Effector CD4-positive, alpha-beta T cell (primary cell): ENCODE results near the gene TLE3.
"Not testable (repeated sequence)": the region's sequence is repeated elsewhere in the genome, so short reads cannot be mapped to it uniquely, and the experiment has no call there.

Experiments
- DNase-seq: peaks from one replicate; pipeline ENCODE4 v3.0.0-alpha.2; 2020

The TLE3 gene

DNA sequence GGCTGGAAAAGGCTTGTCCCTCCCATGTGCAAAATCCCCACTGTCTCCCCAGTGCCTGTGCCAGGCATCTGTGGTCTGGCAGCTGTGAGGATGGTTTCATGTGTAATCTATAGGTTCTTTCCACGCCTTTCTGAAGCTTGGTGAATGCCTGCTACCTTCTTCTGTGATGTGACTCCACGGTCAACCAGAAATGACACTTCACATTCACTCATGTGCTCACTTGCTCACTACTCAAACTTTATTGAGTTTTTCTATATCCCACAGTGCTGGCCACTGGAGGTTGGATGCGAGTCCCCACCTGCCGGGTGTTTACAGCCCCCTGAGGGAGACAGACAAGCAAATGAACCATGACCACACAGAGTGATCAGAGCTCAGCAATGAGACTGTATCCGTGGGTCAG lies 27.9 kb upstream of the TLE3 start:
- no peak for DNase-seq

- DNase-seq, result no peak
Measured at GRCh38 chr15:70121624-70122302, 24.0 kb upstream of the TLE3 start.

- DNase-seq, result no peak
Measured at GRCh38 chr15:70120958-70121623, 23.4 kb upstream of the TLE3 start.

- DNase-seq, result no peak
Measured at GRCh38 chr15:70119911-70120508, 22.3 kb upstream of the TLE3 start.

GRCh38 chr15:70118599-70118998 lies 20.9 kb upstream of the TLE3 start:
- DNase-seq, result no peak

DNA sequence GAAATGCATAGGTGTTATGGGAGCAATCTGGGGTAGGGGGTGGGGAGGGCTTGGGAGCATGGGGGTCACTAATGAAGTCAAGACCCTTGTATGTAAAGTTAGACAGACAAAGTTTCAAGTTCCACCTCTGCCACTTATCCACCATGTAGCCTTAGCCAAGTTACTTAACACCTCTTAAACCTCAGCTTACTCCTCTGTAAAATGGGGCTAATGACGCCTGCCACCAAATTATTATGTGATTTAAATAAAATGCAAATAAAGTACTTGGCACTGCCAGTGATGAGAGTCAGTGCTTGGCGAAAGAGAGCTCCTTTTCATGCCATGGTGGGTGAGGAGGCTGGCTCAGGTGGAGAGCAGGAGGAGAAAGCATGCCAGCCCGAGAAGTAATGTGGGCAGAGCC lies 18.6 kb upstream of the TLE3 start:
- no peak for DNase-seq

GRCh38 chr15:70114221-70114620 lies 16.5 kb upstream of the TLE3 start:
- no peak for DNase-seq

DNA sequence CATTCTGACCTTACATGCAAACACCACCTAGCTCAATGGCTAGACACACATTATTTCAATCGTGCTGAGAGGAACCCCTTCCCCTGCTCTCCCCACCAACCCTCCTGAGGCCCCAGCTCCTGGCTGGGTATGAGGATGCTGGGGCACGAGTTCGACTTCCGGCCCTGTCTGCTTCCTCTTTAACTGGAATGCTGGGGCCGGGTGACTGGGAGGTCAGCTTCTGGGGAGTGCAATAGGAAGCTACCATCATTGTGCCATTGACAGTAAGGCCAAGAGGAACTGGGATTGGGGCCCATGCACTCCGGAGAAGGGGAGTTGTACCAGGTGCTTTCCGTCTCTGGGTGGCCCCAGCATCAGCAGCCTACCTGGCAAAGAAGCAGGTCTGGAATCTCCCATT lies 15.6 kb upstream of the TLE3 start:
- DNase-seq, result no peak

DNA sequence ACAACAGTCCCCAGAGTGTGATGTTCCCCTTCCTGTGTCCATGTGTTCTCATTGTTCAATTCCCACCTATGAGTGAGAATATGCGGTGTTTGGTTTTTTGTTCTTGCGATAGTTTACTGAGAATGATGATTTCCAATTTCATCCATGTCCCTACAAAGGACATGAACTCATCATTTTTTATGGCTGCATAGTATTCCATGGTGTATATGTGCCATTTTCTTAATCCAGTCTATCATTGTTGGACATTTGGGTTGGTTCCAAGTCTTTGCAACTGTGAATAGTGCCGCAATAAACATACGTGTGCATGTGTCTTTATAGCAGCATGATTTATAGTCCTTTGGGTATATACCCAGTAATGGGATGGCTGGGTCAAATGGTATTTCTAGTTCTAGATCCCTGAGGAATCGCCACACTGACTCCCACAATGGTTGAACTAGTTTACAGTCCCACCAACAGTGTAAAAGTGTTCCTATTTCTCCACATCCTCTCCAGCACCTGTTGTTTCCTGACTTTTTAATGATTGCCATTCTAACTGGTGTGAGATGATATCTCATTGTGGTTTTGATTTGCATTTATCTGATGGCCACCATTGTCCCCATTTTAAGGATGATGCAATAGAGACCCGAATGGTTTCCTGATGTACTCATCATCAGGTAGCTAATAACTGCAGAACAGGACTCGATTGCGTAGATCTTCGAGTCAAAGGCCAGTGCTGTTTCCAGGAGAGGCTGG lies 15.0 kb upstream of the TLE3 start:
- DNase-seq, result not testable (repeated sequence)

GRCh38 chr15:70112074-70112395 lies 14.3 kb upstream of the TLE3 start:
- no peak for DNase-seq

GRCh38 chr15:70111203-70112073 lies 13.7 kb upstream of the TLE3 start:
- no peak for DNase-seq

GRCh38 chr15:70109978-70110377 lies 12.3 kb upstream of the TLE3 start:
- DNase-seq, result no peak

DNA sequence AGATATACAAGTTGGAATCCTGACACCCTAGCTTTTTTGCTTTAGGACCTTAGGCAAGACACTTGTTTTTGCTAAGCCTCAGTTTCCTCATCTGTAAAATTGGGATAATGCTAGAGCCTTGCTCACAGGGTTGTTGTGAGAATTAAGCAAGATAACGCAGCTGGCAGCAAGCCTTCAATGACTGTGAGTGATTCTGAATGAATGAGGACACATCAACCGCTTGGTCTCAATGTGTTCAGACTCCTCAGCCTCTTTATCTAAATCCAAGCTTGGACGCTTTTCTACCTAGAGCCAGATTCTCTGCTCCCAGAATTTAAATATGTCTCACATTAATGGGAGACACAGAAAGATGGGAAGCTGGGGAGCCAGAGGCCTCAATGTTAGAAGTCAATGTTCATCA lies 11.8 kb upstream of the TLE3 start:
- no peak for DNase-seq

GRCh38 chr15:70103880-70104626 lies 6.3 kb upstream of the TLE3 start:
- no peak for DNase-seq

DNA sequence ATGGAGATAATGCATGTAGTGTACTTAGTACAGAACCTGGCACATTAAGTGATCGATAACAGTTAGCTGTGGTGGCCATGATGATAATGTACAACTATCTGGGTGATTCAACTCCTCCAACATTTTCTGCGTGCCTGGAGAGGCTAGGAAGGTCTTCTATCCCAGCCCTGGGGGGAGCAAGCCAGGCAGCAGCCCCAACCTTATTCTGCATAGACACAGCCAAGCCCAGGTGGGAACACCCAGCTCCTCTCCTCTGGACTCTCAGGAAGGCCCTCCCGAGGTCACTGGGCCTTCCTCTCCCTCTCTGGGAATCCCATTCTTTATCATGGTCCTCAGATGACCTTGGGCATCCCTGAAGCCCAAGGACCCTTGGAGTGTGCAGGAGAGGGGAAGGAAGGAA lies 5.1 kb upstream of the TLE3 start:
- no peak for DNase-seq

DNA sequence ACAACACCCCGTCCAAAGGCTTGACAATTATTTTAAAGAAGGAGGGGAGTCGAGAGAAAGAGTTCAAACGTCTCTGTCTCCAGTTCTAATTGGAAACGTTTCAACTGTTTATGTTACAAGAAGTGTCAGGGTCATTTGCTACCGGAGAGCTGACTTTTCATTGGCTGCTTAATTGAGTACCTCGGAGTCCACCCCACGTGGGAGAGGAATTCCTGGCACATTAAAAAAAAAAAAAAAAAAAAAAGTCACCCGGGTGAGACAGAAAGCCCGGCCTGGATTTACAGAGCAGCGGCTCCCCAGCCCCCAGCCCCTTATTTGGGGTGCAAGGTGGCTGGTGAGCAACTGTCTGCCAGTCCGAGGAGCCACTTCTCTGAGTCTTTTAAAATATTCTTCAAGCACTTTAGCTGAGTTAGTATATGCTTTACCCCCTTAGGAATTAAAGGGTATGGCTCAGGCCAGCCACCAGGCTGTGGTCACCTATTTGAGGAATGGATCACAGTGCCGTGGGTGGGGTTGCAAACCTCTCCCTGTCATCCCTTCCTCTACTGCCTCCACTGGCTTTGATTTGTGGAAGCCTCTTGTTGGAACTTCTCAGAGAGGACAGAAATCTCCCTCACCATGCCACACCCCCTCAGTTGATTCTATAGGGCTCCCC lies 3.9 kb upstream of the TLE3 start:
- no peak for DNase-seq

DNA sequence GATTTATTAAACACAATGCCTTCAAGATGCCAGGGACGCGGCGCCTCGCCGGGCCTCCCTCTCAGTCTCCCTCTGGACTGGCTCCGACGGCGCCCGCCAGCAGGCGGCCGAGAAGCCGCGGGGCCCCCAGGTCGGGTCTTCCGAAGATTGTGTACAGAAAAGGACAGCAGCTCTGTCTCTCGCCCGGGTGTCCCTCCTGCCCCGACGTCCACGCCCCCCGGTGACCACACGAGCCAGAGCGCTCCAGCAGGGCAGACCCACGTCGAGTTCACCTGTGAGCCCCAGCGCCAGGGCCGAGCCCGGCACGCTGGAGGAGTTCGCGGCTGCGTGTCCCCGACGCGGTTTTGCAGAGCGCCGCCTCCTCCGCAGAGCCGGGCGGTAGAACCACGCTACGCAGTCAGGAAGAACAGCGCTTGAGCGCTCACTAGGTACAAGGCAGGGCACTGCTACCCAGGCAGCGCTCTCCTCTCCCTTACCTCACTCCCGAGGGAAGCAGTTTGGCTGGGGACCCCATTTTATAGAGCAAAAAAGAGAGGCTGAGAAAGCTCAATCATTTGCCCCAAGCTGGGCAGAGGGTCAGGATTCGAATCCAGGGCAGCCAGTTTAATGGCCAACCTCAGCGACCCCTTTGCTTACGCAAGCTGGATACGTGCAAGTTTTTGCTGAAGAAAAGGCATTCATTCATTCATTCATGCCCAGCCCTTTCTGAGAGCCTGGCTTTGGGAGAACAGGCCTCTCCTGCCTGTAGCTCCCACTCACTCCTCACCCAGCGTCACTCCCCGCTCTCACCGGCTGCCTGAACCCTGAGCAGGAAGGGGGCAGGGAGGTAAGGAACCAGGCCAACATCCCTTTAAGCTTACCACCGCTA lies 3.0 kb upstream of the TLE3 start:
- peak; percentile 58 for DNase-seq

DNA sequence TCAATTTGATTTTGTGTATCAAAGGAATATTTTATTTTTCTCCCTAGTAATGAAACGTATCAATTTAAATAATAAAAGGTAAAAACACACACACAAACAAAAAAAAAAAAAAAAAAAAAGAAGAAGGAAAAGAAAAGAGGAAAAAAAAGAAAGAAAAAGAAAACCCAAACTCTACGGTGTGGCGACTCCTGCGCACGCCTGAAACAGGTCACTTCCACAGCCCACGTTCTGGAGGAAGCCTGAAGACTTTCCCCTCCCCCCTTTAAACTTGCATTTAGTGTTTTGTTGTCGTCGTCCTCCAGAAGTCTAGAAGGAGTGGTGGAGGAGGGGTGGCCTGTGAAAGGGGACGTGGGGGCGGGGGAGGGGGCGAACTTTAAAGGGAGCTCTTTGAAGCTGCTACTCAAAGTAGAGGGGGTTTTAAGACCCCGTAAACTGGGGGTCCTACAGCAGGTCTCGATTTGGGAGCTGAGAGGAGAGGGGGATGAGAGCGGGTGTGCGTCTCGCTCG lies 2.3 kb upstream of the TLE3 start:
- no peak for DNase-seq

DNA sequence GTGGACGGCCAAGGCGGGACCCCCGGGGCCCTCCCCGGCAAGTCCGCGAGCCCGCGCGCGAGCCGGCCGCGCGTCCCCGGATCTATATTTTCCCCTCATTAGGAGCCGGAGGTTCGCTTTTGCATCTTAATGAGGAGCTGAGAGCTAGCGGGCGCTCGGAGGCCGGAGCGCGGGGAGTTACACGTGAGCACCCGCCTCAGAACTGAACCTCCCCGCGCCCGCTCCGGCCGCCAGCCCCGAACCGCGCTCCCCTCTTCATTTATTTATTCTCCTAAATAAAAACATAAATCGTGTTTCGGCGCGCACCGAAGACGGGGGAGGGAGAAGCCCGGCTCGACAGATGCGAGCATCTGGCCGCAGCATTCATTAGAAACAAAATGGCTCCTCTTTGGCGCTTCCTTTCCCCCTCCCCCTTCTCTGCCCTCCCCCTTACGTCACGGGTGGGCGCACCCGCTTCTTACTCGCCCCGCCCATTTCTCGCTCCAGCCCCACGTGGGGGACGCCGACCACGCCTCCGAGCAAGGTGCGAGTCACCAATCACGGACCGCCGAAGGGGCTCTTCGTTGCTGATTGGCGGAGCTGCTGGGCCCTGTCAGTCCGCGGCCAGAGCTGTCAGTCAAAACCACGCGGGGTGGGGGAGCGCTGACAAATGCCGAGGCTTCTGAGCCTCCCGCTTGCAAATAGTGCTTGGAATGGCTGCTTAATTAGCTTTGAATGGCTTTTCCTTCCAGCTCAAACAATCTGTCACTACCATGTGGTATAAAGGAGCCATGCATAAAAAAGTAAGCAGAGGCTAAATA lies 1.6 kb upstream of the TLE3 start:
- peak; percentile 100 for DNase-seq
